Esophagus mucosa (tissue), 1 donor: Measurements from ENCODE around the gene RAB2B. TPM values are rescaled to one million over a fixed set of nuclear protein-coding genes. Genes with fewer than 3 reads are reported as not detected.

Experiments used
- ATAC-seq: fragments of 200-7000 bp; cut with Tn5 transposase; one replicate; pipeline ENCODE4 v1.9.1; 2020
- total RNA-seq: library from RNA; stranded (reverse); gene quantifications from one replicate; pipeline ENCODE4 v1.2.4, GENCODE V29; 2023
- donor health status: DM: yes; HTN: yes; CAD: no.

The RAB2B gene
- 11.4 TPM for total RNA-seq

GRCh38 chr14:21476925-21477681, at the start of gene RAB2B, which contains the start of gene TOX4:
RAB2B (minus strand) TSS chr14:21476959; CDS start chr14:21476872, 87 bp downstream.
TOX4 (plus strand) TSS chr14:21477195; CDS start chr14:21477279, 84 bp downstream.
- ATAC-seq: peak; percentile 100

- ATAC-seq: peak; percentile 45
Observed at GRCh38 chr14:21525962-21526671, 49.4 kb upstream of the RAB2B start, which contains the start of gene SALL2. SALL2 (minus strand) TSS chr14:21526346; CDS start chr14:21526127, 219 bp downstream.

GRCh38 chr14:21525571-21525961, 48.8 kb upstream of the RAB2B start:
- ATAC-seq: peak; percentile 13

- ATAC-seq: no peak
Observed at GRCh38 chr14:21524575-21525490, 48.1 kb upstream of the RAB2B start.

GRCh38 chr14:21523203-21523602, 46.4 kb upstream of the RAB2B start:
- ATAC-seq: no peak

GRCh38 chr14:21521501-21521900, 44.7 kb upstream of the RAB2B start:
- ATAC-seq: no peak

- ATAC-seq: no peak
Observed at GRCh38 chr14:21520767-21521166, 44.0 kb upstream of the RAB2B start.

GRCh38 chr14:21518725-21519124, 42.0 kb upstream of the RAB2B start:
- no peak for ATAC-seq

- no peak for ATAC-seq
Observed at GRCh38 chr14:21514341-21514740, 37.6 kb upstream of the RAB2B start.

- ATAC-seq: peak; percentile 100
Observed at GRCh38 chr14:21510735-21511657, 34.2 kb upstream of the RAB2B start, which contains the start of gene METTL3. METTL3 (minus strand) TSS chr14:21511340; CDS start chr14:21511223, 117 bp downstream.

GRCh38 chr14:21509432-21510143, 32.8 kb upstream of the RAB2B start:
- no peak for ATAC-seq

GRCh38 chr14:21506557-21506956, 29.8 kb upstream of the RAB2B start:
- no peak for ATAC-seq

- ATAC-seq: no peak
Observed at GRCh38 chr14:21505012-21505553, 28.3 kb upstream of the RAB2B start.

GRCh38 chr14:21503376-21503775, 26.6 kb upstream of the RAB2B start:
- ATAC-seq: no peak

- no peak for ATAC-seq
Observed at GRCh38 chr14:21501568-21501967, 24.8 kb upstream of the RAB2B start.

GRCh38 chr14:21498540-21499526, 22.1 kb upstream of the RAB2B start:
- peak; percentile 38 for ATAC-seq

GRCh38 chr14:21496453-21496852, 19.7 kb upstream of the RAB2B start:
- ATAC-seq: no peak

- peak; percentile 50 for ATAC-seq
Observed at GRCh38 chr14:21494902-21495762, 18.4 kb upstream of the RAB2B start.
